Activated effector memory CD4-positive, alpha-beta T cell treated with Interleukin-2 at 50 U/mL for 16 hours (primary cell): ENCODE results near the gene KRTAP20-1.

Source experiments
- DNase-seq: peaks from one replicate; pipeline ENCODE4 v3.0.0-alpha.2; 2020

The KRTAP20-1 gene

DNA sequence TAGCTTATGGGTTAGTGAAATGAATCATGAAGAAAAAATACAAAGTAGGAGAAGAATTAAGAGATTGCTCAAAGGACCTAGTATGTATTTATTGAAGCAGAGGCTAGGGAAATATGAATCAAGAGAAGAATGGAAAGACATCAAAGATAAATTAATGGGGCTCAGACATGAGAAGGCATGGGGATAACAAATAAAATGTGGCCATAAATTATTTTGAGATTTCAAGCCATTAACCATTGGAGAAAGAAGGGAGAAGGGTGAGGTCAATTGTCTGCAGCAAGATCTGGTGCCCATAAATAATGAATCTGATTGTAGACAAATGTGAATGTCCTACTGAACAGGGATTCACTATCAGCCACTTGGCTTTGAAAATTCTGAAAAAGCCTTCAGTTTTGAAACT, 36.7 kb downstream of the KRTAP20-1 start:
- no peak for DNase-seq
